Adipose tissue (tissue), 3 donors: ENCODE results near the gene TCP11. TPM values are rescaled to one million over a fixed set of nuclear protein-coding genes. Genes with fewer than 3 reads are reported as not detected.

ENCODE experiments used
- H3K27ac ChIP-seq: one replicate; pipeline ENCODE4 v1.5.1; 2013; ENCODE audit warnings: low read depth, low read length
- WGBS, 3 donors: extraction: QIAGEN DNeasy Blood & Tissue Kit; methylation state at CpG; one replicate each; pipeline ENCODE4 v1.1.7; 2013; 5-methylcytosine and 5-hydroxymethylcytosine counted together
- polyA plus RNA-seq, 3 donors: library from polyadenylated mRNA; stranded (reverse); fragments of 200-250 nt; gene quantifications; one replicate each; pipeline ENCODE4 v1.2.3, GENCODE V29; 2013
- donor health status: healthy with polysubstance abuse.
- donor health status: Bipolar disorder and iron deficiency.
- donor health status: healthy.

The TCP11 gene
- polyA plus RNA-seq, 3 donors, result 0.04 TPM; not detected in 2

DNA sequence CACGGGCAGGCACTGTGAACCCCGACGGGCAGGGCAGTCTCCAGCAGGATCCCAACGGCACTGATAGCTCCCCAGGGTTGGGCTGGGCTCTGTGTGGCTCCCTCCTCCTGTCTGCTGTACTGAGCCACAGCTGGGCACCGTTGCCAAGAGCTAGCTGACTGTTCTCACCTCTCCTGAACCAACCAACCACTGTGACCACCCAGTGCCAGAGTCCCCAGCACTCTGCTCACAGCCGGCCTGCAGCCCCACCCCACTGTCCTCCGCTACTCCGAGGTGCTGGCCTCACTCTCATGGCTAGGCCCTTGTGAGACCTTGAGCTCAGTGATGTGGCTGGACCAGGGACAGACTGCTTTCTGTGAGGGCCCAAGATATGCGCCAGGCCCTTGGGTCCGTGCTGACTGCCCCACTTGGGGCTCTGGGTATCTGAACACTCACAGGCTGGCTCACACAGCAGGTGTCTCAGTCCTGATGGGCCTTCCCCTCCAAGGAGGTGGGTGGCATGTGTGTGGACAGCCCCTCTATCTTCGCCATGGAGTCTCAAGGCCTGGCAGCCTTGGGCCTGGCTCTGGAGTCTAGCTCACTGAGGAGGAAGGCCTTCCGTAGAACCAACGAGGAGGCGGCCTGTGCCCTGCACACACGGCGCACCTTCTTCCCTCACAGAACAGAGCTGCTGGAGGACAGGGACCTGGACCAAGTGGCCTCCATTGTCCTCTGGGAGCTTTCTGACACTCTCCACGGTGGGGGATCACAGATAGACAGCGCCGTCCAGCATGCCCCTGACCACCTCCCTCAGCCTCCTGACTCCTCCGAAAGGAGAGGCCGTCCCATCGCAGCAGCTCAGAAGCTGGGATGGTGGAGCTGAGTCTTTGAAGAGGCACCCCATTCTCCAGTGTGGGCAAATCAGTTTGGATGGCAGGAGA, 53.5 kb downstream of the TCP11 start:
- WGBS, 3 donors, result 87 to 92% (median 91%) methylated on average over 22 of the region's 22 CpGs
- H3K27ac ChIP-seq, result no peak overlapping the region

DNA sequence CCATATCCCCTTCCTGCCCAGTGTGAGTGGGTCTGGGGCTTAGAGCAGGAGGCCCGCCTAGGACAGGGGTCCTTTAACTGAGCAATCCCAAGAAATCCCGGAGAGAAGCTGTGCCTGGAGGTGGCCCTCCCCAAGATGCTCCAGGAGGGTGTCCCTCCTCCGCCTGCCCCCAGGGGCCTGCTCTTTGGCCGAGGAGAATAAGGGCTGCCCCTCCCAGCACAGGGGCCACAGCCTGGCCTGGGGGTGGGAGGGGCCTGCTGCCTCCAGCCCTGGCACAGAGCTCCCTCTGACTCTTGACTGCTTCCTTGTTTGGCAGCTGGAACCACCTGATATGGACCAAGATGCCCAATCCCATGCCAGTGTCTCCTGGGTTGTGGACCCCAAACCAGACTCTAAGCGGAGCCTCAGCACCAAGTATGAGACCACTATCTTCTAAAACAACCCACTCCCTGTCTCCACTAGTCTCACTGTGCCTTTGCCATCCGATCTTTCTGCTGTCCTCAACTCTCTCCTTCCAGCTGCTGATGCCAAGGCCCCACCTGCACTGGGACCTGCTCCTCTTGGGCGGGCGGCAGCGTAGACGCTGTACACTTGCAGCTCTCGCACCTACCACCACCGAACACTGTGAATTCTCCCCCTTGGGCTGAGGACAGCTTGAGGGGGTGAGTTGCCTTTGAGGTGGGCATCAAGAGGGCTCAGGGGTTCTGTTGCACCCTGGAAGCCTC, 54.3 kb downstream of the TCP11 start:
- 89 to 90% (median 90%) methylated on average over 10 to 12 of the region's 12 CpGs for WGBS, 3 donors
- H3K27ac ChIP-seq, result no peak overlapping the region

DNA sequence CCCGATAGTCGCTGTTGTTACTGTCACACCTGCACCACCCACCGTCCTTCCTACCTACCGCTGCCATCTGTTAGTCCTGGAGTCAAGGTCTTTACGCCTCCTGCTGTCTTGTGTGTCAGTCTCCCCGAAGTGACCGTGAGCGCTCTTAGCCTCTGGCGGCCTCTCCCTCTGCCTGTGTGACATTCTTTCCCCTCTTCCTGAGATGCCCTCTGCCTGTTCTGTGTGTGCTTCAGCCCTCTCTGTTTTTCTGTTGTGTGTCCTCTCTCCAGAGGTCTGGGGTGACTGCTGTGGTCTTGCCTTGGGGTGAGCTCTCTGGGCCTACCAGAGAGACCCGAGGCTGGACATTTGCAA, 54.9 kb downstream of the TCP11 start:
- no peak overlapping the region for H3K27ac ChIP-seq
- 87 to 99% (median 95%) methylated on average over 10 of the region's 10 CpGs for WGBS, 3 donors

DNA sequence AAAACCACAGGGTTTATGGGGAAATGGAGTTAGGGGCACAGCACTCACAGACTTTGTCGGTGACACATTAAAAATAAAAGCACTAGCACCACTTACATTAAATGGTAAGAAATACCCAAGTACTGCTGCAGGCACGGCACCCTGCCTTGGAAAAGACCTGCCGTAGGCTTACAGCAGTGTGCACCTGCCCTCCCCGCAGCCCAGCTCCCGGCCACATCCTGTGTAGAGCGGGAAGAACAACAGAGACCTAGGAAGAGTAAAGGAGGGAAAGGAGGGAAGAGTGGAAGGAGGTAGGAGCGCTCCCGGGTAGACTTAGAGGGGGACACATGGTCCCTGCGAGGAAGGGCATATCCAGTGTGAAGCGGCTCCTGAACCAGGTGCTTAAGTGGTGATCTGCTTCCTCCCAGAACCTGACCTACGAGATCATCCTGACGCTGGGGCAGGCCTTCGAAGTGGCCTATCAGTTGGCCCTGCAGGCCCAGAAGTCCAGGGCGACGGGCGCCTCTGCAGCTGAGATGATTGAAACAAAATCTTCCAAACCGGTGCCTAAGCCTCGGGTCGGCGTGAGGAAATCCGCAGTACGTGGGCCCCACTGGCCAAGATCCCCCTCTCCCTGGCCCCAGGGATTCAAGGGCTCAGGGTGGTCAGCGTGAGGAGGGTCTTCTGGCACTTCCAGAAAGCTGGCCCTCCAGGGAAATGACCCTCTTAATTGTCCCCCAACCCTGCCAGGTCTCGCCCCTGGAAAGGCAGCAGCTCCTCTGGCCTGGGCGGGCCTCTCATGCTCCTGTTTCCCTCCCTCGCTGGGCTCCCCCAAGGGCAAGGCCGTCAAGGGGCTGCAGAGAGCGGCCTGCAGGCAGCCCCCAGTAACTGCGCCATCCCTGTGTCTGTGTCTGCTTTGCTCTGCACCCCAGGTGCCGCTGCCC, 55.5 kb downstream of the TCP11 start:
- no peak overlapping the region for H3K27ac ChIP-seq
- WGBS, 3 donors, result 93 to 95% (median 94%) methylated on average over 30 of the region's 30 CpGs

DNA sequence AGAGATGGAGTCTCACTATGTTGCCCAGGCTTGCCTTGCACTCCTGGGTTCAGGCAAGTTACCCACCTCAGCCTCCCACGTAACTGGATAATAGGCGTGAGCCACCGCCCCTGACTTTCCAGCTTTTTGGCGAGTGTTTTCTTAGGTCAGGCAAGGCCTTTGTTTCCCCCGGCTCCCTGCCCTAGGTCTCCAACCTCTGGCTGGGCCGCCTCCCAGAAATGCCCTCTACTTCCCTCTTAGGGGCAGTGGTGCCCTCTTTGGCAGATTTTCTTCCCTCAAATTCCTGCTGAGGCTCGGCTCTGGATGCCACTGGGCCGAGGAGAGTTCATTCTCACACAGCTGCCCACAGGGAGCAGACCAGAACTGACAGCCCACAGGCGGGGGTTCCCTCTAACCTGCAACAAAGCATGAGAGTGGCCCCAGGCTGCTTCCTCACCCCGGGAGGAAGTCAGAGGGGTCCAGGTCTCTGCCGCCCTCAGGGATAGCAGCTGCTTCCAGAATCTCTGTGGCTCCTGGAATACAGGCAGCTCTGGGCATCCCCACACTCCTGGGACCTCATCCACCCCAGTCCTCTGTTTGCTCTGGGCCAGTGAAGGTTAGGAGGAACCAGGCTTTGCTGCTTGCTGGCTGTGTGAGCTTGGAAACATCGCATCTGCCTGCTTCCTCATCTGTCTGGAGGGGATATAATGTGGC, 56.5 kb downstream of the TCP11 start:
- H3K27ac ChIP-seq, result no peak overlapping the region
- WGBS, 3 donors, result 83 to 88% (median 85%) methylated on average over 12 of the region's 12 CpGs

DNA sequence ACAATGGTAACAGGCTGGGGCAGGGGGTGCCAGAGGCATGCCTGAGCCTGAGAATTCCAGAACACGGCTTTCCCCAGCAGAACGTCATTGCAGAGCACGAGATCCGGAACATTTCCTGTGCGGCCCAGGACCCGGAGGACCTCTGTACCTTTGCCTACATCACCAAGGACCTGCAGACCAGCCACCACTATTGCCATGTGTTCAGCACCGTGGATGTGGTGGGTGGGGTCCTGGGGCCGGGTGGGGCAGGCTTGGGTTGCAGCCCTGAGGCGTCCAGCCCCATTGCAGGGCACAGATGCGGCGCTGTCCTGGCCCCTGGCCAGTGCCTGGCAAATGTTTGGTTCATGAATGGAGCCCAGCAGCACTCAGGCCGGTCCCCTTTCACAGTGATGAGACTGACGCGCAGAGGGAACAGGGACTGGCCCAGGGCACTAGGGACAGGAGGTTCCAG, 57.1 kb downstream of the TCP11 start:
- WGBS, 3 donors, result 87 to 91% (median 88%) methylated on average over 14 of the region's 14 CpGs
- no peak overlapping the region for H3K27ac ChIP-seq

DNA sequence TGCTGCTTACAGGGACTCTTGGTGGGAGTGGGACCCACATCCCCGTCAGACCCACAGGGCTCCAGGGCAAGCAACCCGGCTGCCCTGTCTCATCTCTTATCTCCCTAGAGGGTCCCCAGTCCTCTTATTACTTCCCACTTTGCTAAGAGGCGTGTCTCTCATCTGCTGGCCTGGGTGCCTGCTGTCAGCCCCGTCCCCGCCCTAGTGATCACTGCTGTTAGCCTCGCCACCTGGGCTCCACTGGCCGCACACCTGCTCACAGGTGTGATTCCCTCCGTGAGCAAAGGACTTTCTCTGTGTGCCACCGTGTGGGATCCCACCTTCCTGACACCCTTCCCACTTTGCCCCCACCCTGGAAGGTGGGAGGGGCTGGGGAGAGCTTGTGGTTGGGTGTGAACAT, 57.6 kb downstream of the TCP11 start:
- H3K27ac ChIP-seq, result no peak overlapping the region
- WGBS, 3 donors, result 87 to 93% (median 92%) methylated on average over 9 of the region's 9 CpGs

DNA sequence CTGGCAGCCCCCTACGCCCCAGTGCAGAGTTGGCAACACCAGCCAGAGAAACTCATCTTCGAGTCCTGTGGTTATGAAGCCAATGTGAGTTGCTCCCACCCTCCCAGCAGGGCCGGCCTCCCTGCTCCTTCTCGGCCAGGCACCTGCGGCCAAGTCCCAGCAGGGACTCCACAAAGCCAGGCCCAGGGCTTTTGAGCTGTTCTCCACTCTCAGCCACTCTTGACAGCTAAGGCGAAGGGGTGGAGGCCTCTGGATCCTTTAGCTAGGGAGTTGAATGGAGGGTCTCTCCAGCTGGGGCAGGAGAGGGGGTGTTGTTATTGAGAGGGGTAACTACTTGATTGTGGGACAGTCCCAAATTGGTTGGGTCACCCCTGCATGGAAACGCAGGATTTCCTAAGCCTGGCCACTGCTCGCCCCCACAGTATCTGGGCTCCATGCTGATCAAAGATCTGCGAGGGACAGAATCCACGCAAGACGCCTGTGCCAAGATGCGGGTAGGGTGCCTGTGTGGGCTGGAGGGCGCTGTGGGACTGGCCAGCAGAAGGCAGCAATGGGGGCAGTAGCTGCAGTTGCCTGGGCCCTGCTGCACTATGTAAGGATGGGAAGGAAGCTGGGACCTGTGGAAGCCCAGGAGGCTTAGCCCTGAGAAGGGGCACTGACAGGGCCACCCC, 58.3 kb downstream of the TCP11 start:
- H3K27ac ChIP-seq, result no peak overlapping the region
- 93 to 98% (median 95%) methylated on average over 13 of the region's 13 CpGs for WGBS, 3 donors

DNA sequence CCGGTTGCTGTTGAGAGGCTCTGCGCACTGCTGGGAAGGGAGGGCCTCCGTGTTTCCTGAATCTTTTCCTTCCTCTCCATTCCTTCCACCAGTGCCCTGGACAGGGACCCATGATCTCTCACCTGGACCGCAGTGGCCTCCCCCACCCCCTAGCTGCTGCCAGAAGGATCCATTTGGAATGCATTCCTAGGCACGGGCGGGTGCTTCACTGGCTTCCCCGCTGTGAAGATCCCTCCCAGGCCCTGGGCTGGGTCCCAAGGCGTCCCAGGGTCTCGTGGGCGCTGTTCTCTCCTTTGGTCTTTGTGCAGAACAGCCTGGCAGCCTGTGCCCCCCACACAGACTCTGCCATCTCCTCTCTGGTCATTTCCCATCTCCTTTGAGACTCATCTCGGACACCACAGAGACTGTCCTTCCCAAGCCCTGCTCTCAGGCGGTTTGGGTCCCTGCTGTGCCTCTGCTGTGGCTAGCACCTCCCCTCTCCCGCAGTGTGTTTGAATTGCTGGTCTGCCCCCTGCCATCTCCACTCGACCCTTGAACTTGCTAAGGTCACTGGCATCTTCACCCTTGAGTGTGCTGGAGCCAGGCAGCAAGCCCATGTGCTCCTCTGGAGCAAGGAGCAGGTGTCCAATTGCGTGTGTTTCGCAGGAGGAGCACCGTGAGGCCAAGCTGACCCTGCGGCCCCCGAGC, 59.0 kb downstream of the TCP11 start:
- H3K27ac ChIP-seq, result no peak overlapping the region
- whole genome bisulfite sequencing, 3 donors, result 73 to 82% (median 74%) methylated on average over 19 of the region's 19 CpGs

DNA sequence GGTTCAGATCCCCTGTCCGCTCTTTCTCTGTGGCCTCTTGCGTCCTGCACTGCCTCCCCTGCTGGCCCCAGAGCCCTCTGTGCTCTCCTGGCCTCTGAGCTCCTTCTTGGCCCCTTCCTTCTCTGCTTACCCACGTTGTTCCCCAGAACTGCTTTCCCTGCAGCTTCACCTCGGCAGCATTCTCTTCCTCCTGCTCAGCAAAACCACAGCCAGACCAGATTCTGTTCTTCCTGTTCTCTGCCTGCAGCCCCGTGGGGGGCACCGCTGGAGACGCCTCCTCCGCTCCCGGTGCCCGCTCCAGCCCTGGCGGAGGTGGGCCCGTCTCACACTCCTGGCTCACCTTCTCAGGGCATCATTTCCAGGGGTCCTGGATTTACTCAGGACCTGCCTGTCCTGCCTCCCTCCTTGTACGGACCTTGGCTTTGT, 59.7 kb downstream of the TCP11 start:
- no peak overlapping the region for H3K27ac ChIP-seq
- WGBS, 3 donors, result 30 to 72% (median 42%) methylated on average over 13 of the region's 13 CpGs

DNA sequence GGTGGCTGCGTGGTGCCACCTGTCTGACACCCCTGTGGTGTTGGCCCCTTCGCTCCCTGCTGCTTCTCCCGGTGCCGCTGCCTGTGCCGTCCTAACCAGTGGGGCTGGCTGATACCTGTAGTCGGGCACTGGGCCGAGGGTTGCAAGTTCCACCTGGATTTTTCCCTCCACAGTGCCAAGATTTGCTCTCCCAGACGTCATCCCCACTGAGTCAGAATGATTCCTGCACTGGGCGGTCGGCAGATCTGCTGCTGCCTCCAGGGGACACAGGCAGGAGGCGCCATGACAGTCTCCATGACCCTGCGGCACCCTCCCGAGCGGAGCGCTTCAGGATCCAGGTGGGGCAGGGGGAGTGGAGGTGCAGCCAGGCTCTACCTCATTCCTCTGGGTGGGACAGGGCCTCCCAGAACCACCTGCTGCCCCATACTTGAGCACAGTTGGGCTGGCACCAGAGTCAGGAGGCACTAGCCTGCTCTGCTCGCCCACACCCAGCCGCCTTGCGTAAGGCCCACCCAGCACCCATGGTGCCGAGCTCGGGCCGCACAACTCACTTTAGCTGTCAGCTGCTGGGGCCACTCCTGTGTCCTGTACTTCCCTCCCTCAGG, 60.2 kb downstream of the TCP11 start:
- H3K27ac ChIP-seq, result no peak overlapping the region
- 84 to 90% (median 89%) methylated on average over 21 of the region's 21 CpGs for WGBS, 3 donors

DNA sequence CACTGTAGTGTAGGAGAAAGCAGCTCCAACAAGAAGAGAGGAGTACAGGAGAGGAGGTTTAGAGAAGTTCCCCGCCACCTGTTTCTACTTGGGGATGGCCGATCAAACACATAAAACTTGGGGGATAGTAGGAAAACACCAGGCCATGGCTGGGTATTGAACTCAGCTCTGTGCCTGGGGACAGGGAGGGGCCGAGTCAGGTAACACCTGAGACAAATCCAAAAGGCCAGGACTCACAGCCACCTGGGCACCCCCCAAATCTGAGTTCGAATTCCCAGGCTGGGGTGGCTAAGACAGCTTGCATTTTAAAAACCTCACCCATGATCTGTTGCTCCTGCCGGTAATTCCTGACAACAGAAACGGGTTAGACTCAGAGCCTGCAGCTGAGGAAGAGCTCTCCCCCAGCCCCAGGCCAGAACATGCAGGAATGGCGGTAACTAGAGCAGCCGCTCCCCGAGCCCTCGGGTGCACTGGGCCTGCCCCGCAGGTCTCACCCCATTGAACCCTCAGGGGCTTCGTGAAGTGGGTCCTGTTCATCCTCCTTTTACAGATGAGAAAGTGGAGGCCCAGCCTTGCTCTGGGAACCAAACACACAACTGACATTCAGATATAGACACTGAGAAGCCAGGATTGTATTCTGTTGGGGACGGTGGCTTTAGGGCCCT, 61.0 kb downstream of the TCP11 start:
- 92 to 94% (median 93%) methylated on average over 13 of the region's 13 CpGs for WGBS, 3 donors
- no peak overlapping the region for H3K27ac ChIP-seq

DNA sequence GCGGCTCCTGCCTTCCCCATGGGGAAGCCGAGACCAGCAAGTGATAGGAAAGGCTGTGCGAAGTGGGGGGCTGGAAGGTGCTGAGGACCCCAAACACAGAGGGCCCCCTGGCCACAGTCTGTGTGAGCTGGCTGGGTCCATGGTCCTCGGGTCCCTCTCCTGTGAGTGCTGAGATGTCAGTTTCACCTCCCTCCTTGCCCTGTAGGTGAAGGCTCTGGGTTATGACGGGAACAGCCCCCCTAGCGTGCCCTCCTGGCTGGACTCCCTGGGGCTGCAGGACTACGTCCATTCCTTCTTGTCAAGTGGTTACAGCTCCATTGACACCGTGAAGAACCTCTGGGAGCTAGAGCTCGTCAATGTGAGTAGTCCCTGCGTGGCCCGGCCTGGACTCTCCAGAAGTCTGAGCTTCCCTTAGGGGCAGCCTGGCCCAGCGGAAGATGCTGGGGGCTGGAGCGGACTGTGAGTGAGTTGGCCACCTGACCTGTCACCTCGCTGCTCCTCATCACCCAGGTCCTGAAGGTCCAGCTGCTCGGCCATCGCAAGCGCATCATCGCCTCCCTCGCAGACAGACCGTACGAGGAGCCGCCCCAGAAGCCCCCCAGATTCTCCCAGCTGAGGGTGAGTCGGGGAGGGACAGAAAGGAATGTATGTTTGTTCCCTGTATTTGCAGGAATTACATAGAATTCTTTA, 61.7 kb downstream of the TCP11 start:
- H3K27ac ChIP-seq, result no peak overlapping the region
- 91 to 95% (median 94%) methylated on average over 22 to 23 of the region's 23 CpGs for WGBS, 3 donors

DNA sequence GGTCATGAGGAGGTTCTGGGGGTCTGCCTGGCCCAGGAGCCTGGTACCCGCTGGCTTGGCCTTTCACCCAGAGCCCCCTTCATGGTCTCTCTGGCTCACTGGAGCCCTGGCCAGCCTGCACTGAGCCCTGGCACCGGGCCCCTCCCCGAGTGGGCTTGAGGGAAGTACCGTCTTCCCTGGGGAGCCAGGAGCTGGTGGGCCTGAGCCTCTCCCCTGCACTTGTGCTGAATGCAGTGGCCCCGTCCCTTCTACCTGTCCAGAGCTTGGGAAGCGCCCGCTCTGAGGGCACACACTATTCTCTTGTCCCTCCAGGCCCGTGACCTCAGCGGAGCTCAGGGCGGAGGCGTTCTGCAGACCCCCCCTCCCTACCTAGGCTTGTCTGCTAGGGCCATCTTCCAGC, 62.2 kb downstream of the TCP11 start:
- WGBS, 3 donors, result 96 to 99% (median 97%) methylated on average over 10 to 11 of the region's 11 CpGs
- H3K27ac ChIP-seq, result no peak overlapping the region

DNA sequence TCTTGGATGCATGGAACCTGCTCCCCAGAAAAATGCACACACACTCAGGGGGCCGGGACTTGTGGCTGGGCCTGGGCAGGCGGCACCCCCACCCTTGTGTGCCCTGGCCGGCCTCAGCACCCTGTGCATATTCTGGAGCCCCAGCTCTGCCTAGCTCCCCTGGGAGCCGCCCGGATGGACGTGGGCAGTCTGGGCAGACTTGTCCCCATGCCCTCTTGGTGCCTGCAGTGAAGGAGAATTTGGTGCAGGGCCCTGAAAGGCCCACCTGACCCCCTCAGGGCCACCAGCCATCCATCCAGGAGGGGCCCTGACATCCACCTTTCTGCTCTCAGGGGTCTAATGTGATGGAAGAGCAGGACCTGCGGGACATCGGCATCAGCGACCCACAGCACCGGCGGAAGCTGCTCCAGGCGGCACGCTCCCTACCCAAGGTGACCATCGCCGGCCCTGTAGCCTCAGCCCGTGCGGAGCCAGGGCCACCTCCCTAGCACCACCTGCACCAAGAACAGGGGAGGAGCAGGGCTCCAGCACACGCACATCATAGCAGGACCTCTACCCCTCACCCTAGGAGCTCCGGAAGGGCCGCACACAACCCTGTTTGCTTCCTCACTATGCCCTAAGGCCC, 62.8 kb downstream of the TCP11 start:
- H3K27ac ChIP-seq, result no peak overlapping the region
- WGBS, 3 donors, result 95 to 97% (median 96%) methylated on average over 20 of the region's 20 CpGs
